HG02678 (cell line): ENCODE data around the gene RAP1GAP2.

Experiments
- ATAC-seq: cut with Tn5 transposase; IDR thresholded peaks from one replicate; pipeline ENCODE4 v1.9.1; 2021; ENCODE audit warnings: mild to moderate bottlenecking, moderate library complexity; ENCODE audit not compliant: unreplicated experiment

Gene RAP1GAP2

DNA sequence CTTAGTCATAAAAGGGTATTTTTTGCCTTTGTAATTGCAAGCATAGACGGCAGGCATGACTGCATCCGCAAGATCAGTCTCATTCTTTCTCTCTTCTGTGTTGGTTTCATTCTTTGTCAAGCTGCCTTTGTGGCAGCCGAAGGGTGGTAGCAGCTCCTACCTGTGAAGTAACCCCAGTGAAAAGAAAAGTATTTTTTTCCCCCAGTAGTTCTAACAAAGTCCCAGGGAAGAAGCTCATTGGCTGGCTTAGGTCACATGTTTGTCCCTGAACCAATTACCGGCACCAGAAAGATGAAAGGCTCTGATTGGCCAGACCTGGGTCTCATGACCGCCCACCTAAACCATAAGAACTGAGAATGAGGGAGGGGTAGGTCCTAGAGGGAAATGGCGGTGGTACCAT is 110.7 kb downstream of the RAP1GAP2 start:
- no peak for ATAC-seq

DNA sequence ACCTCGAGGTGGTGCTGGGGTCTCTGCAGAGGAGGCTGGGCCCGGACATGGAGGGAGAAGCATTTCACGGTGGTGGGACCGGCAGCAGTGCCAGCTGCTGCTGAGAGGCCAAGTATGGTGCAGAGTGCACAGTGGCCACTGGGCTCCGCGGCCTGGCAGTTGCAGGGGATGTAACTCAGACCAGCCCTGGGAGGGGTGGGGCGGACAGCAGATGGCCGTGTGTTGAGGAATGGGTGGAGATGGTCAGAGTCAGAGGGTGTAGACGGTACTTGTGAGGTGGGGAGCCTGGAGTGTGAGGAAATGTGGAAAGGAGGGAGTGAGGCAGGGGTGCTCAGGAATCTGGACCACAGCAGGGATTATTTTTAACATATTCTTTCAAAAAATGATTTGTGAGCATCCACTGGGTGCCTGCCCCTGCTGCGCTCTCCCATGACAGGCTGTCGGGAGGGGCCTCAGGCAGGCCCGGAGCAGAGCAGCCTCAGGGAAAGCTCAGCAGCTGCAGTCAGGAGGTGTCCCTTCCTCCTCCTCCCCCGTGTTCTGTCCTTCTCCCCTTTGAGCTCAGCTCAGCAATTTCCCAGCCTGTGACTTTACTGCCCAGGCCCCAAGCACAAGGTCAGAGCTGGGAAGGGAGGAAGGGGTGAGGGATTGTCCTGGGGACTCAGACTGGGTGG is 113.1 kb downstream of the RAP1GAP2 start:
- no peak for ATAC-seq

DNA sequence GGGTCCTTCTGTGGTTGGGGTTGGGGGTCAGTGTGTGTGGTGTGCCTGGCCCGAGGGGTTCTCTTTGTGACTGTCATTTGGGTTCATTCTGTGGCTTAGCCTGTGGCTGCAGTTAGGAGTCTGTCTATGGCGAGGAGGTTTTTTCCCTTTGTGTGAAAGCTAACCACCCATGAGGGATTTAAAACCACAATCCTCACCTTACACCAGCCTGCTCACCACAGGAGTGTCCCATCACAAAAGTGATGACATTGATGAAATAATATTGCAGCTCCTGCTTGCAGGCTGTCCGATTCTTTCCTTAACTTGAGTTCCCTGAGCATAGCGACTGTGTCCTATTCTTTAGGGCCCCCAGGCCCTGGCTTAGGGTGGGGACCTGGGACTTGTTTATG is 113.6 kb downstream of the RAP1GAP2 start:
- ATAC-seq: no peak

DNA sequence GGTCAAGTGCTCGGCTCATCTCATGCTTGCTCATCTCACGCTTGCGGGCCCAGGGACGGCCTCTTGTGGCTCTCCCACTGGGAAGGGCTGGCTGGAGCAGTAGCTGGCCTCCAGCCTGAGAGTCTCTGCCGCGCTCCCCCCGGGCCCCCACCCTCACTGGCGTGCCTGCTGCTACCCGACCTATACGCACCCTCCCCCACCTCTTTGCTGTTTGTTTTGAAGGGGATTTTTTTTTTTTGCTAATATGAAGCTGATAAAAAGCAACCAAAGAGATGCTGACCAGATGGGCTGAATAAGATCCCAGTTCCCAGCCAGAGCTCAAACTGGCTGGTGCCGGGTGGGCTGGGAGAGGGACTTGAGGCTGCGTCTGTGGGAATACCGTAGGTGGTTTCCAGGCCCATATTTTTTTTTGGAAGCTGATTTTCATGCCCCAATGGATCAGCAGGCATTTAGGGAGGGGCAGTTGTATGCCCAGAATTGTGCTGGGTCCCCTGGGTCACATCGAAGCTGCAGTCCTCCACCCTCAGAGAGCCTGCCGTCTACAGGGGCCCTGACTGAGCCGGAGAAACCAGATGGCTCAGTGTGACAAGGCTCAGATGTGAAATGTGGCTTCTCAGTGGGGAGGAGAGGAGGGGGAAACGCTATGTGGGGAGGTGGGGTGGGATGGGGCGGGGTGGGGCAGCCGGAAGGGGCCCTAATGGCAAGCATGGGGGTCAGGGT is 115.0 kb downstream of the RAP1GAP2 start:
- no peak for ATAC-seq

DNA sequence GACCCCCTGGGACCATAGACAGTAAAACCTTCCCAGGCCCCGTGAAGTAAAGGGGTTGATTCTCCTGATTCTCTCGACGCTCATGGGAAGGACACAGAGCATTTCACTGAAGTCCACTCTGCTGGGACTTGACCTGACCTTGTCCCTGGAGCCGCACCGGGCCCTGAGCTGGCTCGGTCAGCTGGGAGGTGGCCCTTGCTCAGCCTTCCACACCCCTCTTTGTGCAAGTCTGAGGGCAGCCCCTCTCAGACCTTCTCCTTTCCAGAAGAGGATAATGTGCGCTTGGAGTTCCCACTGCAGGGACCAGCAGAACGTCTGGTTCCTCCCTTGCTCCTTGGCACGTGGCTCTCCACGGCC is 115.5 kb downstream of the RAP1GAP2 start:
- ATAC-seq: no peak

DNA sequence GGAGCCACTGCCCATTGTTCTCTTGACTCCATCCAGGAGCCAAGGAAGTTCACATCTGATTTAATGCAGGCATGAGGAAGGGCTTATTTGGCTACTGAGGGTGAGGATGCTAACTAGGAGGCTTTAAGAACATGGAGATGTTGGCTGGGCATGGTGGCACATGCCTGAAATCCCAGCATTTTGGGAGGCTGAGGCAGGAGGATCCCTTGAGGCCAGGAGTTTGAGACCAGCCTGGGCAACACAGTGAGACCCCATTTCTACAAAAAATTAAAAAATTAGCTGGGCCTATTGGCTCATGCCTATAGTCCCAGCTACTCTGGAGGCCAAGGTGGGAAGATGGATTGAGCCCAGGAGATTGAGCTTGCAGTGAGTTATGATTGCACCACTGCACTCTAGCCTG is 116.5 kb downstream of the RAP1GAP2 start:
- ATAC-seq: no peak

DNA sequence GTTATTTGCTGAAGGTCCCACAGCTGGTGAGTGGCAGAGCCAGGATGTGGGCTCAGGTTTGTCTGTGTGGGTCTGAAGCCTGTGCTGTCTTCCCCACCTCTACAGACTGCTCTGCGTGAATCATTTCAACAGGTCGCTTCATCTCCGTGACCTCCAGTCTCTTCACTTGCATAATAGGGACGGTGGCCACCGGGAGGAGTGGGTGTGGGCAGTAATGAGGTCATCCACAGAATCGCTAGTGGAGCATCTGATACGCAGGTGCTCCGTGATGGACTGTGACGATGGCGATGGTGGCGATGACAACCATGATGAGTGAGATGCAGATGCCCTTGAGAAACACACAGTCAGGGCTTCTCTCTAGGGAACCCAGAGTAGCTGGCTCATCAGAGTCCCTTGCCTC is 120.2 kb downstream of the RAP1GAP2 start:
- ATAC-seq: no peak

DNA sequence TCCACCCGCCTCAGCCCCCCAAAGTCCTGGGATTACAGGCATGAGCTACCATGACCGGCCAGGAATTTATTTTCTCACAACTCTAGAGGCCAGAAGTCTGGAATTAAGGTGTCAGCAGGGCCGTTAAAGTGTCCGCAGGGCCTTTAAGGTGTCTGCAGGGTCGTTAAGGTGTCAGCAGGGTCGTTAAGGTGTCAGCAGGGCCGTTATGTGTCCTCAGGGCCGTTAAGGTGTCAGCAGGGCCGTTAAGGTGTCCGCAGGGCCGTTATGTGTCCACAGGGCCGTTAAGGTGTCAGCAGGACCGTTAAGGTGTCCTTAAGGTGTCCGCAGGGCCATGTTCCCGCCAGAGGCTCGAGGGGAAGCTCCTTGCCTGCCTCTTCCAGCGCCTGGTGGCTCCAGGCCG is 125.2 kb downstream of the RAP1GAP2 start:
- no peak for ATAC-seq

DNA sequence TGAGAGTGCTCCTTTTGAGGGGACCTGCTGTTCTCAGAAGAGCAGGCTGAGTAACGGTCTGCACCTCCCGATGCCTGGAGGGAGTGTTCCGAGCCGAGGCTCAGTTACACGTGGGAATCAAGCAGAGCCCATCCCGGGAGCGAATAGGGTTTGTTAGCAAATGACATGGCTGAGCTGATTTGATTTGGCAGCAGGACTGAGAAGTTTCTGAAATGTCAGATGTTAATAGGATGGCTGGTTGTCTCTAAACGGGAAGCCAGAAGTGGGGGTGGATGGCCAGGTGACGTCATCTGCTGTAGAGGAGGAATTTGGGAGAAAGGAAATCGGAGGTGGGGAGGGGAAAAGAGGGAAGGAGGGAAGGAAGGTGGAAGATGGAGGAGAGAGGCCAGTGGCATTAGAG is 128.0 kb downstream of the RAP1GAP2 start:
- no peak for ATAC-seq

DNA sequence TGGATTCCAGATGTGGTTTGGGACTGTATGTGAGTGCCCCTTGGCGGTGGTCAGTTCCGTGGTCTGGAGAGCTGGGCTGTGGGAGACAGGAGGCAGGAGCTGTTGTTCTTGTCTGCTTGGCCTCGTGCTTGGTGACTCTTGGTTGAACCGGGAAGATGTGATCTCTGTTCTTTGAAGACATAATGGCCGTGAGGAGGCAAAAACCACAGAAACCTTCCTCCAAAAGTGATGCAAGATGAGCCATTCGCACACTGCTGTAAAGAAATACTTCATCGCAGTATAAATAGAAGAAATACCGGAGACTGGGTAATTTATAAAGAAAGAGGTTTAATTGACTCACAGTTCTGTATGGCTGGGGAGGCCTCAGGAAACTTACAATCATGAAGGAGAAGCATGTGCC is 128.8 kb downstream of the RAP1GAP2 start:
- ATAC-seq: no peak

DNA sequence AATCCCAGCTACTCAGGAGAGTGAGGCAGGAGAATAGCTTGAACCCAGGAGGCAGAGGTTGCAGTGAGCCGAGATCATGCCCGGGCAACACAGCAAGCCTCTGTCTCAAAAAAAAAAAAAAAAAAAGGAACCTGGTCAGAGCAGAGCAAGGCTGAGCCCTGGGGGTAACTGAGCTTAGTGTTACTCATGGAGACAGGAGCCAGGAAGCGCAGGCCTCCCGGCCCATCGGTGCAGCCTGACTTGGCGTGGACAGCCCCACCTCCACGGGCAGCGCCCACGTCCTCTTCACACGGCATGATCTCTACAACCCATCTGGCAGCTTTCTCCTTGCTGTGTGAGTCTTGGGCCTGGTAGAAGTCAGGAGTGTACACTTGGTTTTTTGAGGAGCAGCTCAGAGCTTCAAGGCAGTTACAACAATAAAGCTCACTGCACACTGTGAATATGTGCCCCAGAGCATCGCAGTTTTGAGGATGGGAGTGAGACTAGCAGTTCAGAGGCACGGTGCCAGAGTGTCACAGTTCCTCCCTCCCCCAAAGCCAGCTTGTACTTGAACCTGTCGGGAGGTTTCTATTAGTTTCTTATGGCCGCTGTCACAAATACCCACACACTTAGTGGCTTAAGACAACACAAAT is 129.9 kb downstream of the RAP1GAP2 start:
- no peak for ATAC-seq

DNA sequence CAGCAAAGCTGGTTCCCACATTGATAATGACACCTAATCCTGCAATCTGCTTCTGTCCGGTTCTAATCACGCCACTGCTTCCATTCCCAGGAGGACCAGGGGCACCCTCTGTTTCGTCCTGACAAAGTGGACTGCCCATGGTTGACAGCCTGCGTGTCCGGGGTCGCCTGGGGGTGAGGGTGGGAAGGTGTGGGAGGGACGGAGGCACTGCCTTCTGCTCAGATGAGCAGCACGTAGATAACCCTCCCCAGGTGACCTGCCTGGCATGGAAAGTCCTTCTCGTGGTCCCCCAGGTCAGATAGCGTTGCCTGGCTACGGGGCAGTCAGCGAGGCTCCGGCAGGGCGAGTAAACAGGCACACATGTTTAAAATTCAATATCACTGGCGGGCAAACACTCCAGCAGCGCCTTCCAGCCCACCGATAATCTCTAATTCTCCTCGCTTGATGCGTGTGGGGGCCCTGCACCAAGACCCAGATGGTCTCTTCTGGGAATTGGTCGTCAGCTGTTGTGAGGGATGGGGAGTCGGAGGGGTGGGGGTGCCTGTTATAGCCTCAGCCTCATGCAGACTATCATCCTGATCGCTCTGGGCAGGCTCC is 132.2 kb downstream of the RAP1GAP2 start:
- no peak for ATAC-seq

DNA sequence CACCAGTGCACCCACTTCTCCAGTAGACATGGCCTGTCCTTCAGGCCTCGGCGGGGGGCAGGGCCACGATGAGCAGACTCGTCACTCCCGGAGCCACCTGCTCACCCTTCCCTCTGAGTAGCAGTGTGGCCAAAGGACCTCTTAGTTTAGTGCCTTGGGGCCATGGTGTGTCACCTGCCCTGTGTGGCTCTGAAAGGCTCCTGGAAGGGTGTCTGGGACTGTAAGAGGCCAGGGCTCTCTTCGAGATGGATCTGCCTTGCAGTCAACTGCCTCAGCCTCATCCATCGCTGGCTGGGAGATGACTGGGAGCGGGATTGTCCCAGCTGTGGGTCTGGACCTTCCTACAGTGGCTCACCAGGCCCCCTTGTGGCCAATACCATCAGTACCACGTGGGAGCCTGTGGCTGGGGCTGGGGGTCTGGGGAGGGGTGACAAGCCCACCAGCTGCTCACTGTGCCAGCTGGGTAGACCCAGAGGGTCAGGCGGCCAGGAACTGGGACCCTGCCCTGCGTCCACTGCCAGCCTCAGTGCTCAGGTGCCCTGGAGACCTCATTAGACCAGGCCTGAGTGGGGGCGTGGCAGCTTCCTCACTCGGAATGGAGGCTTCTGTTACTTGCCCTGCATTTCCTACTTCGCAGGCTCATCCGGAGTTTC is 133.8 kb downstream of the RAP1GAP2 start:
- ATAC-seq: no peak

DNA sequence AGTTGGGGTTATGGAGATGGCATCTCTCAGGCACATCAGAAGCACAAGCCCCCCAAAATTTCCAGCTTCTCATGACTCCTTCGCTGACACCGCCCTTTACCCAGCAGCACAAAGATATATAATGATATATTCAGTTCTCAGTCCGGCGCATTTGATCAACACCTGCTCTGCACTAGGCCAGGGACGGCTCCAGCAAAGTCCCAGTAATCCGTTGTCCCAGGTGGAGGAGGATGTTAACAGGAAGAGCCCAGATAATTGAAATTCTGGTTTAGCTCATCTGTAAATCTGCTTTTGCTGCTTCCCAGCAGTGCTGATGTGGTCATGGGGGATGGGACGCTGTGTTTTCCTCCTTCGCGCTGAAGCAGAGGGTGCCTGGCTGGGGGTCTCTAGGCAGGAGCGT is 135.6 kb downstream of the RAP1GAP2 start:
- no peak for ATAC-seq

DNA sequence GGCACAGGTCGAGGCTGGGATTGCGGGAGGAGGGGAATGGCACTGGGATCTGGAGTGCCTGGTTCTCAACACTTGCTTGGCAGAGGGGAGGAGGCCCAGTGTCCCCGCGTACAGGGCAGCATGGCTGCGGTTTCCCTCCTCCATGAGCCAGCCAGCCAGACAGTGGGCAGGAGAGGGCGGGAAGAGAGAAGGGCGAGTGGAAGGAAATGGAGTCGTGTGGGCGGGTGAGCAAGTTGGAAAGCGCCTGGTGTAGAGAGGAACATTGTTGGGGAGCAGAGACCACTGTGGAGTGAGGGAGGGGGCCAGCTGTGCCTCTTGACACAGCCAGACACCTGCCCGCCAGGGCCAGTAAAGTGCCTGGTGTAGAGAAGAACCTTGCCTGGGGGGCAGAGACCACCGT is 136.7 kb downstream of the RAP1GAP2 start:
- ATAC-seq: no peak

DNA sequence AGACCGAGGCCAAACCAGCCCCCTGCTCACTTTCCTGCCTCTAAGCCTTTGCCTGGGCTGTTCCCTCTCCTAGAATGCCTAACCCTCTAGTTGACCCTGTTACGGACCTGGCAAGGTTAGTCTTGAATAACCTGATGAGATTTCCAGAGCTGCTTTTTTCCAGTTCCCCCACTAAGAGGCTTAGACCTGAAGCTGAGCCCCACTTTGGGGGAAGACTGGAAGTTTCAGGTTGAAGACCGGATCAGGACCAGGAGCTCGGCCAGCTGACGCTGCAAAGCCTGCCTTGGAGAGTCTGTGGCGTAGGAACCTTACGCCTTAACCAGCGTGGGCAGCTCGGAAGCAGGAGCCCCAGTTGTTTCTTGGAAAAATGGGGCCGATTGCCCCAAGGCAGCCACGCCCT is 137.4 kb downstream of the RAP1GAP2 start:
- ATAC-seq: no peak

DNA sequence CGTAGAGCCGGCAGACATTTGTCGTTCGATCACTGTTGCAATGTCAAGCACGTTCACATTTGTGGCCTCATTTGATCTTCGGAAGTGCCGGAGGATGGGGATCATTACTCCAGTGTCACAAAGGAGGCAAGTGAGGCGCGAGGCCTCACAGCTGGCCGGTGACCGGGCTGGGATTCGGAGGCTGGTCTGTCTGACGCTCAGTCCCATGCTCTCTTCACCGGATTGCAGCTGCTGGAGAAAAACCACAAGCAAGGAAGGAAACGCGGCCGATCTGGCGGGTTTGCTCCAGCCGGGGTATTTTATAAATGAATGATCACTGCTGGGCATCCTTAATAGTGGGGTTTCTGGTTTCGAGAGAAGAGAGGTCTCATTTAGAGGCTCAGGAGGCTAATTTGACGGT is 139.4 kb downstream of the RAP1GAP2 start:
- no peak for ATAC-seq

DNA sequence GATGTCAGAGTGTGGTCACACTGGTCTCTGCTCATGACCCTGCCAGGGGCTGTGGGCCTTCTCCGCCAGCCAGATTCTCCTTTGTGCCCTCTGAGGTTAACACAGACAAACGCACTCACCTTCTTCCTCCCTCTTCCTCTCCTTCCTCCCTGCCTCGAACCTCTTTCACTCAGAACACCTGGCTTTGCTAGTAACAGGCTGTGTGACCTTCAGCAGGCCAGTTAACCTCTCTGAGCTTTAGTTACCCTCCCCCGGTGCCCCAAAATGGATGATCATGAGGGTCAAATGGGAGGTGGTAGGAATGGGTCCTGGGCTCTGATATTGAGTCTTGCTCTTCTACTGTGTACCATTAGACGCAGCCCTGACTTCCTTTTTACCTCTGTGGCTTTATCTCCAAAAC is 140.1 kb downstream of the RAP1GAP2 start:
- no peak for ATAC-seq

DNA sequence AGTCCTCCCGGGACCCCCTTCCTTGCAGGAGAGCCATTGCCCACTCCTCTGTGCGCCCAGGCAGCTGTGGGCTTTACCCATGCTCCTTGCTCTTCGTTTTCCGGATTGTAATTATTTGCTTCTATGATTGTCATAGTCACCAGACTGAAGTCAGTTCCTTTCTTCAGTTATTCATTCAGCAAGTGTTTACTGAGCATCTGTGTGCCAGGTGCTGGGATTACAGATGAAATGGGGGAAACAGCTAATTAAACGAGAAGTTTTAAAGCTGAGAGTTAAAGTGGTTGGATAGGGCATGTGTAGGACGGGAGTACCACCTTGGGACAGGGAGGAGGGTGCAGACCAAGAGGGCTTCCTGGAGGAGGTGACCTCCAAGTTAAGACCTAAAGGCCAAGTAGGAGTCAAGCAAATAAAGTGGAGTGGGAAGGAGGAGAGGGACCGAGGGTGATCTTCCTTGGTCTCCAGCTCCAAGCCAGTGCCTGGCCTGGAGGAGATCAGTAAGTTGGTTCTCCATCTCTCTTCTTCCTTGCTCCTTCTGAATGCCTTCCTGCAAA is 140.6 kb downstream of the RAP1GAP2 start:
- no peak for ATAC-seq

DNA sequence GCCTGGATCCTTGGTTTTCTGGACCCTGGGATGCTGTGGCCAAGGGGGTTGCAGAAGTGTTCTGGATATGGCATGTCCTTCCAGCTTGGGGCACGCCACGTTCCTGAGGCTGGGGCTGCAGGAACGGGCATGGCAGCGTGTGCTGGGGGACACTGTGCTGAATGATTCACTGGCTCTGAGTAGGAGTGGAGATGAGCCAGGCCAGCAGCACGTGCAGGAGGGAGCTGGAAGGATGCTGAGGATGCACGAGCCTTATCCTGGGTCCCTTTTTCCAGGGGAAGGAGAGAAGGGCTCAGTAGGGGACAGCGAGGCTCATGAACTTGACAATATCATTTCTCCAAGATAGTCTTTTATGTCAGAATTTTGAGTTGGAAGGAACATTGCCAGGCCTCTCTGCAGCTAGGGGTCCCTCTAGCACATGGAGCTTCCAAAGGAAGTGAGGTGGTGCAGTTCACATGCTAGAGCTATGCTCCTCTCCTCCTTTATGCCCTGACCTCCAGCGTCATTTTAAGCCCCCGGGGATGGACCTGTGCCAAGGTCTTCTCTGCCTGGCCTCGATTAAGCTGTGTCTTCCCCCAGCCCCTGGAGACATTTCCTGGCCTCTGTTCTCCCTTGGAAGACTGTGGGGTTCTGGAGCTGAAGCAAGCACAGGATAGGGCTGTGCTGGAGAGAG is 141.2 kb downstream of the RAP1GAP2 start:
- no peak for ATAC-seq
